Measurements from ENCODE around the gene OR5W2.
"Not testable (repeated sequence)": the region's sequence is repeated elsewhere in the genome, so short reads cannot be mapped to it uniquely, and the experiment has no call there.

OR5W2 gene

DNA sequence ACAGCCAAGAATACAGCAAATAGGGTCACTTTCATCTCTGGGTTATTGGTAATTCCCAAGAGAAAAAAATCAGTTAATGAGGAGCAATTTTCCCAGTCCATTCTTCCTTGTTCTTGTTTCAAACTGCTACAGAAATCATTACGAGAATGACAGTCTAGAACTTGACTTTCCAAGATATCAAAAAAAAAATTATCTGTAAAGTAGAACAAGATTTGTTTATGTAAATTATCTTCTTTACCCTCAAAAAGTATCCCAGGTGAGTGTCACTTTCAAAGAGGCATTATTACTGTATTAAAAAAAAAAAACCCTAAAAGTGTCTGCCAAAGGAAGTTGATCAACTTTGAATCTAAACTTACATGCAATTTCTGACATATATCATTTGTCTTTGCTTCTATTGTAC lies at the start of gene OR5W2:
Gene OR5W2 (minus strand): TSS at position 101 of the 400 bp plus-strand sequence. CDS start 0 bp downstream, at position 101.
- DNase-seq, result no peak

DNA sequence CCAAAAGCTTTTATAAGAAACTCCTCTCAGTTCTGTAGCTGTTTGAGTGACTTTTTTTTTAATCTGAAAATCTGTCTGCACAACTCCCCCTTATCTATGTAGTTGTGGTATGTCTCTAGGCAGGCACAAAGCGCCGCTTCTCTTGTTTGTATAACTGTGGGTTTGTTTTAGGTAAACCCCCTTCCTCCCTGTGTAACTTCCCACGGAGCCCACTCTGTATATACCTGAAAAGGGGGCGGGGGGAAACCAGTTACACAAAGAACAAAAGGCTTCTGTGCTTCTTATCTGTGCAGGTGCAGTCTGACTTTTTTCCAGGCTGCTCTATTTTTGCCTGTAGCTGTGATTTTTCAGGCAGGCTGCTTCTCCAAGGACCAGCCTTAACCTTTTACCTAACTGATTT lies 42.1 kb upstream of the OR5W2 start:
- no peak for DNase-seq

DNA sequence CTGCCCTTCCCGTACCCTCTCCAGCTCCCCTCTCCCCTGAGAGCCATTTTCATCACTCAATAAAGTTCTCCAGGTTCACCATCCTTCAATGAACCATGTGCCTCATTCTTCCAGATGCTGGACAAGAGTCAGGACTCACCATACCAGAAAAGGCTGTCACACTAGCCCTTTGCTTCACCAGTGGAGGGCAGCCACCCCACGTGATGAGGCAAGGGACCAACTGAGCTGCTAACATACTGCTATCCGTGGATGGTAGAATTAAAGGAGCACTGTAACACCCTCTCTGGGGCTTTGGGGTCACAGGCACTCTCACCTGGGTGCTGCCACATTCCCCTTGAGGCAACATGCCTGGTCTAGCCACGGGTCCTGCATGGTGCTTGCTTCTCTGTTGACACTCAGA lies 34.9 kb upstream of the OR5W2 start:
- no peak for DNase-seq

DNA sequence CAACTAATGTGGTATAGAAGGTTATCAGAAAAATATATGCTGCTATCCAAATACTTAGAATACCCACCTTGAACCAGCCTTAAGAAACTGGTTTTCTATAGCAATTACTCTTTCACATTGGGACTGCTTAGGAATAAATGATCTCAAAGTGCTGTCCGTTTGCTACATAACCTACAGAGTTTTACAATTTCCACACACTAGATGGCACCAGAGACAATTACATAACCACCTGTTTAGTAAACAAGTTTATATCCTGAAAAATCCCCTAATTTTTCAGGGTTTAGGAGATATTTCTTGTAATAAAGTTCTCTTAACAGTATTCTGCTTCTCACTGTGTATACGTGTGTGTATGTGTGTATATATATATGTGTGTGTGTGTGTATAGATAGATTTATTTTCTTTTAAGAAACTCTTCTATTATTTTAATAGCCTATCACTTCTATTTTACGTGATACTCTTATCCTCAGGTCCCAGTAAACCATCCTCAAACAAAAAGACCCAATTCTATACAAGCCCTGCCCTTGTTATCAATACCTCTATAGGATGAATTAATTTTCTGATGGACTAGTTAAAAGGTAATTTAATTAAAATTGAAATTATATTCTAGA lies 28.5 kb upstream of the OR5W2 start:
- no peak for DNase-seq

DNA sequence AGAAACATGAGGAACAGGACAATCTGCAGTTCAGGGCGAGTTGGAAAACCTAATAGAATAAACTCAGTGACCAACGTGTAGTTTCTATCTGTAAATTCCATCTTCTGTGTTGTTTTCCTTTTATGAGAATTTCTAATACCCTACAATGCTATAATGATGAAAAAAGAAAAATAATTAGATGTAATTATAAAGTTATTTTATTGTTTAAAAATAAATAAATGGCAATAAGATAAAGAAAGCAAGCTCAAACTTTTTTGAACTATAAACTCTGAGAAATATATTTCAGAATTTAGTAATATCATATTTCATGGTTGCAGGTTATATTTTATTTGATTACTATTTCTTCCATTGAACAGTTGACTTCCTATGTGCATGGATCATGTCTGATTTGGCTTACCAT lies 21.9 kb upstream of the OR5W2 start, which contains the start of gene OR5I1:
Gene OR5I1 (minus strand): TSS at position 101 of the 400 bp plus-strand sequence. CDS start 0 bp downstream, at position 101.
- DNase-seq, result no peak

DNA sequence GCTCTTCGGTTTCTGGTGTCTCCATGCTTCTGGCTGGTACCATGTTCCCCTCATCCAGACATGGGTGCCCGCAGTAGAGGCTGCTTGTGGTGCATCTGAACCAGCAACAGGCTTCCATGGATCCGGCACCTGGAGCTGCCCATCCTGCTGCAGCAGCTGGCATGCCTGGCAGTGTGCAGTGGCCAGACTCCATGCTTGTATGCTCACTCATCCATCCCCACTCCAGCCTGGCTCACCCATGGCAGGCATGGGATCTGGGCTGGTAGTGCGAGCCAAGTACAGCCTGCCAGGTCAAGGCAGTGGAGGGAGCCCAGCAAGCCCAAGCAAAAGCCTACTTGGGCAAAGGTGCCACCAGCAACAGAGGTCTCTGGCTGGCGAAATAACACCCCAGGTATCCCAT lies 6.2 kb upstream of the OR5W2 start:
- DNase-seq, result no peak

DNA sequence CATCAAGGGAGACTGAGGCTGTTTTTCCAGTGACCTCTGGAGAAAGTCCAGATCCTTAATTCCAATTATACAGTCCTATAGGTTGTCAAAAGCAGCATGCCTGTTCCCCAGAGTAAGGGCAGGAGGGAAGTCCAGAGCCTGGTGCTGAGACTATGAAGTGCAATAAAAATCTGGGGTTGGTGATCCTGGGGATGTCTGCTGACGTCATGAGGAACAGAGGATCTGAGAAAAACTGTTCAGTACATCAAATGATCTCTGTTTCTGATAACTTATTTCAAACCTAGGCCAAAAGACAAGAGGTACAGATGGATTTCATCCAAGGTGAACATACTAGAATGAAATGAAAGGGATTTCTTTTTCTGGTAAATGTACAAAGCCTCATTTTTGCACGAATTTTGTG lies 12.1 kb downstream of the OR5W2 start:
- no peak for DNase-seq

DNA sequence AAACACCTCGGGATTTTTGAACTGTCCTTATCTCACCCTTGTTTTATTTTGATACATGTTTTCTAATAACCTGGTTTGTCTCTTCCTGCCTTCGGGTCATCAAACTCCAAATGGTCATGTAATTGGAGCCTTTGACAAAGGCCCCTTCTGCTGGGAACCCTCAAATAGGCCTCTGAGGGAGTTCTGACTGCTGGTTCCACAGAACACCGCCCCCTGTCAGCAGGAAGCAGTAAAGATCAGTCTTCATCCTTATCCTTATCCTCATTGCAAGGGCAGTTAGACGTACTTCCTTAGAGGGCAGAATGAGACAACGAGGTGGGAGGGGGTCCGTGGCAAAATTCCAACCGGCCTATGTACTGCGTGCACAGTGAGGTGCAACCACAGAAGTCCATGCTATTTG lies 19.2 kb downstream of the OR5W2 start:
- no peak for DNase-seq

DNA sequence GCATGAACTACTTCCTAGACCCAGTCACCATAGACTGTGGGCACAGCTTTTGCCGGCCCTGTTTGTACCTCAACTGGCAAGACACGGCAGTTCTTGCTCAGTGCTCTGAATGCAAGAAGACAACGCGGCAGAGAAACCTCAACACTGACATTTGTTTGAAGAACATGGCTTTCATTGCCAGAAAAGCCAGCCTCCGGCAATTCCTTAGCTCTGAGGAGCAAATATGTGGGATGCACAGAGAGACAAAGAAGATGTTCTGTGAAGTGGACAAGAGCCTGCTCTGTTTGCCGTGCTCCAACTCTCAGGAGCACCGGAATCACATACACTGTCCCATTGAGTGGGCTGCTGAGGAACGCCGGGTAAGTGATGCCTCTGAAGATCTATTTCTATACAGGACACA lies 28.9 kb downstream of the OR5W2 start:
- not testable (repeated sequence) for DNase-seq

DNA sequence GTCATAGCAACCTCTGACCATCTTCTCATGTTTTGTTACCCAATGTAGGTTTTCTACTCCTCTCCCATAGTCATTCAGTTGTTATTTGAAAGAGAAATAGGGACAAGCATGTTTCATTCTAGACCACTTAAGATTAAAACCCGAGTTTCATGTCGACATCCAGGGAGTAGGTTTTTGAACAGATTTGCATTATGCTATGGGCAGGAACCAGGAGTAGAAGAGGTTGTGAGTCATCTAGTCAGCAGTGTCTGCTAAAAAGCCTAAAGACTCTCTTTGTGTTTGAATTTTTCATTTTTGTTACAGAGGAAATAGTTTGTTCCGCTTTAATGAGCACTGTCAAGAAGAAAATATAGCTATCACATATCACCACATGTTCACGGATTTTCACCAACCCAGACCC lies 29.4 kb downstream of the OR5W2 start:
- DNase-seq, result not testable (repeated sequence)

DNA sequence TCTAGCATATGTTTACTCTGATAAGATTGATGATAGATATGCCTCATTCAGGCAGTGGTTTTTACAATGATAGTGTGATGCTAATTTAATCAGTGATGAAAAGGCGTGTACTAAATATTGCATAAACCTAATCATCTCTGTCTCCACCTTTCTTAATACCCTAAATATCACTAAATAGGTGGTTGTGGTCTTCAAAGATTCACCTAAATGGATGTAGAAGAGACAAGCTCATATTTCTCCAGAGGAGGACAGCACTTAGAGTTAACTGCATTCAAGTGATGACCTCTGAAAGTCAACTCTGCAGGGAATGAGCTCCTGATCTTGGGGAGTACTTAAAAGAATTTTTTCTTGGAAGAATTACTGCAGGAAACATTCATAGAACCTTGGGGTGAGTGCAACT lies 31.4 kb downstream of the OR5W2 start, which contains the start of gene TRIM51:
Gene TRIM51 (plus strand): TSS at position 301 of the 400 bp plus-strand sequence. CDS start 2,132 bp downstream, outside the sequence.
- not testable (repeated sequence) for DNase-seq

DNA sequence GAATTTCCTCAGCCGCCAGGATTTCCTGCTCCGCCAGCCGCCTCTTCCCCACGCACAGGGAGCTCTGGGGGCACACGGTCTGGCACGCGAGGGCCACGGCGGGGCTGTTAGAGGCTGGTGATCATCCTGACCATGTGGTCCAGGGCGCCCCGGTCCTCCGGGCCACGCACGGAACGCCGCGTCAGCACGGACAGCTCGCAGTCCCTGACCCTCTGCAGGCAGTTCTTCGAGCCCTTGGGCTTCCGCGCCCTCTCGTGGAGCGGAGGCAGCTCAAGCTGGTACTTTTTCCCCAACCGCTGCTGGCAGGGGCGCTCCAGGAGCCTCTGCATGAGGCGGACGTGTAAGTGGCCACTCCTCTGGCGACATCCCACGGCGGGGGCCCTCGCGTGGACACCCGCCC lies 41.2 kb downstream of the OR5W2 start:
- DNase-seq, result not testable (repeated sequence)

DNA sequence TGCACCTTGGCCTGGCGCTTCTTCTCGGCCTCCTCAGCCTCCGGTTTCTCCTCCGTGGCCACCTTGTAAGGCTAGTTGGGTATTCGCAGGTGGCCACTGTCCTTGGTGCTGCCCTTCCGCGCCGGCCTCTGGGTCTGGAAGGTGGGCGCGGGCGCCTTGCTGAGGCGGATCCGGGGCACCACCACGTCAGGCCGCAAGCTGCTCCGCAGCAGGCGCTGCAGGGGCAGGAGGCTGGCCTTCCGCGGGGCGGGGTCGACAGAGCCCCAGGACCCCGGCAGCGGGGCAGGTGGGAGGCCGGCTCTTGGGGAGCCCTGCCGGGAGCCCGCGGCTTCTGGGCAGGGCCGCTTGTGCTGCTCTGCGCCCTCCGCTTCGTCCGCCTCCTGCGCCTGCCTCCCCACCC lies 41.7 kb downstream of the OR5W2 start:
- not testable (repeated sequence) for DNase-seq

DNA sequence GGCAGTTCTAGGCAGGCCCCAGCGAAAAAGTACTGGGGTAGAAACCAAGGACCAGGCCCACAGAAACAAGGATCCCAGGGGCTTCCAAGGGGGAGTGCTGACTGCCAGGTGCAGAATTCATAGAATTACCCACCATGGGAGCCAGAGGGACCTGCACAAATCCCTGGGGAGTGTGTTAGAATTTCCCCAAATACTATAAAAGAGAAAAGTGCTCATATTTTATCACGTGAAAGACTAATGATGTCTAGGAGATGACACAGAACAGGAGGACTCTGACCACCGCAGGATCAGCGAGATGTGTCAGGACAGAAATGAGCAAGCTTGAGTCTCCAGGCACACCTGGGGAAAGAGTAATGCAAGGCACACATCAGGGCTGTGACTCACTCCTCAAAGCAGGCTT lies 47.0 kb downstream of the OR5W2 start:
- DNase-seq, result not testable (repeated sequence)
